Measurements from ENCODE around the gene PRELID1. TPM values are rescaled to one million over a fixed set of nuclear protein-coding genes. Genes with fewer than 3 reads are reported as not detected.

The PRELID1 gene
- polyA plus RNA-seq, 1 experiment = 135 TPM

DNA sequence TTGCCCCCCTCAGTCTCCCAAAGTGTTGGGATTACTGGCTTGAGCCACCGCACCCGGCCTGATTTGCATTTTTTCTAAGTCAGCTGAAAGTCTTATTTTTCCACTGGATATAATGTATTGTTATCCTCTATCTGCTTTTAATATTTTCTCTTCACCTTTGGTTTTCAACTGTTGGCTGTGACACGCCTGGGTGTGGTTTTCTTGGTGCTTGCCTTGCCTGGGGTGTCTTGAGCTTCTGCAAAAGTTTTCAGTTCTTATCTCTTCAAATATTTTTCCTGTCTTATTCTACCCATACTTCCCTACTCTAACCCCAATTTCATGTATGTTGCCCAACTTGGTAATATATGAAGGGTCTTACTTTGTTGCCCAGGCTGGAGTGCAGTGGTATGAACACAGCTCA is 12.4 kb downstream of the PRELID1 start:
- H3K27me3 ChIP-seq (ENCODE audit: control insufficient read depth, insufficient read depth, low read length) = no peaks in the 10 kb centered on the region
- no peak overlapping the region for H3K27ac ChIP-seq (ENCODE audit: low read depth, low read length)
- CTCF ChIA-PET = interaction anchor here (1.1 to 4.2 kb wide), 3 partner anchors 87 to 136 kb away, joined by 3 to 20 read pairs (median 4); partner anchors contain the start of gene PRR7
- POLR2A ChIA-PET = no interaction called here
- no peak for DNase-seq (ENCODE audit: low read depth, low spot score)
- no peak for TF ChIP-seq CTCF (IDR thresholded peaks at IDR 0.05; ENCODE audit: low read depth, low read length)
- H3K4me3 ChIP-seq (ENCODE audit: low read depth, low read length) = no peak overlapping the region
- H3K9me3 ChIP-seq (ENCODE audit: control insufficient read depth, insufficient read depth, low read length) = no peaks in the 10 kb centered on the region; the same call in 1 of the 2 replicates

DNA sequence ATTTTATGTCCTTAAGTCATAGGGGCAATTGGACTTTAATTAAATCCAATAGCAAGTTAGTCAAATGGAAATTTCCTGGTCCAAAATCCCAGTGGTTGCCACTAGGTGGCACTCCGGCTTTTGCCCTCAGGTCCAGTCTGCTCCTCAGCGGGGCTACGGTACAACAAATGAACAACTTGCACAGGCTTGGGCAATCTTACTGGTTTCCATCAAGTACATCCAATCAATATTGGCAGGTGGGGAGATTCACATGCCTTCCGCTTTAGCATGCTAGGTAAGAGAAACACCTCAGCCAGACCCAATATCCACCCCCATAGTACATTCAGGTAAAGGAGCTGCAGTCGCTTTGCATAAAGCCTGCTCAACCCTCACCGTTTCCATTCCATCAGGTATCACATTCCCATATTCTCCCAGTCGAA is 14.4 kb downstream of the PRELID1 start:
- DNase-seq (ENCODE audit: low read depth, low spot score) = peak; percentile 63
- POLR2A ChIA-PET = interaction anchor here (0.6 kb wide), 1 partner anchor 38 kb away, joined by 6 read pairs; no protein-coding TSS in a partner anchor
- Histone ChIP-seq H3K9me3 (ENCODE audit: control insufficient read depth, insufficient read depth, low read length) (no peaks in the 10 kb centered on the region), H3K27me3 (ENCODE audit: control insufficient read depth, insufficient read depth, low read length) (no peaks in the 10 kb centered on the region), H3K27ac (ENCODE audit: low read depth, low read length) (no peak overlapping the region), H3K4me3 (ENCODE audit: low read depth, low read length) (no peak overlapping the region)
- TF ChIP-seq CTCF (IDR thresholded peaks at IDR 0.05; ENCODE audit: low read depth, low read length) = peak; percentile 93
- CTCF ChIA-PET = interaction anchor here (0.7 to 4.2 kb wide), 25 partner anchors 8 to 204 kb away, joined by 3 to 20 read pairs (median 4); partner anchors contain the start of gene LMAN2

DNA sequence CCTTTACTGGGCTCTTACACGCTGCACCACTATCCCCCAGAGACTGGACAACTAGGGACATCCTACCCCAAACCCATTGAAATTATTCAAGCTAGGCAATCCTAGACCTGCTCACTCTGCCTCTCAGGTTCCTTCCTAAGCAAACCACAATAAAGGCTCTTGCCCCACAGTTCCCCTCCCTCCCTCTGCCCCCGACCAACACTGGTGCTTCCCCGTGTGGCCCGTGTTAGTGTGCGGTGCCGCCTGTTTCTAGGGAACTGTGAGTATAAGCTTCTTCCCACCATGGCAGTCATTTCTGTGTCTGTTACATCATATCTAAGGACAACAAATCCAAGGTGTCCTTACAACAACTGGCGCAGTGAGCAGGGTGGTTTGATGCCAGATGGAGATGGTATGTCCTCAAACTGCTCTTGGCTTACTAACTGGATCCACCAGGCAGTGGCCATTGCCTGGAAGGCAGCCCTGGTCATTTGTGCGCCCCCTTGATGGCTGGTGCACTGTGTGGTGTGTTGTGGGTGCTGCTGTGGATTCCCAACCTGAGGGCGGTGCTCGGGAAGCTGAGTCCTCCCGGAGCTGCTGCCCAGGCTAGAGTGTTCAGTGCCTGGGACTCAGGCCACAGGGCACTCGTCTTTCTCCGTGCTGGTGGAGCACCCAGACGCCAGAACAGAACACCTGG is 16.5 kb downstream of the PRELID1 start:
- ChIA-PET CTCF (interaction anchor here (1.2 to 1.5 kb wide), 3 partner anchors 10 to 137 kb away, joined by 5 to 6 read pairs (median 5); no protein-coding TSS in a partner anchor), POLR2A (no interaction called here)

DNA sequence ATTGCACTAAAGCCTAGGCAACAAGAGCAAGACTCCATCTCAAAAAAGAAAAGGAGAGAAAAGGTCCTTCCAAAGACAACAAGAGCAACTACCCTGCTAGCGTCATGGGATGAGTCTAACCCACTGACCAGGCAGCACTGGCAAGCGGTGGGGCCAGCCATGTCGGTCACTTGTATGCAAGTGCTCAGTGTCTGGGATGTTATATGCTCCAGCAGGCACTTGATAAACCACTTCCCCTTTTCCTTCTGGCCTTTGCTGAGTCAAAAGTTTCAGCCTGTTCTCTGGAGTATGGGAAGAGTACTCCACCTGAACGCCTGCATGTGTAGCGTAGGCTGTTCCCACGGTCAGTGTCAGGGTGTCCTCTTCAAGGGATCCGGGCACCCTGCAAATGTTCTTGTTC is 17.3 kb downstream of the PRELID1 start:
- ChIA-PET POLR2A (no interaction called here), CTCF (interaction anchor here (1.2 to 1.5 kb wide), 2 partner anchors 11 to 136 kb away, joined by 5 to 6 read pairs; no protein-coding TSS in a partner anchor)
- Histone ChIP-seq H3K9me3 (ENCODE audit: control insufficient read depth, insufficient read depth, low read length) (no peaks in the 10 kb centered on the region), H3K27ac (ENCODE audit: low read depth, low read length) (no peak overlapping the region), H3K27me3 (ENCODE audit: control insufficient read depth, insufficient read depth, low read length) (no peaks in the 10 kb centered on the region), H3K4me3 (ENCODE audit: low read depth, low read length) (no peak overlapping the region)
- TF ChIP-seq CTCF (IDR thresholded peaks at IDR 0.05; ENCODE audit: low read depth, low read length) = no peak
- no peak for DNase-seq (ENCODE audit: low read depth, low spot score)

More for the DNA sequence above, 16.5 kb downstream of the PRELID1 start:
- no peak for DNase-seq (ENCODE audit: low read depth, low spot score)
- H3K27me3 ChIP-seq (ENCODE audit: control insufficient read depth, insufficient read depth, low read length) = no peaks in the 10 kb centered on the region
- H3K27ac ChIP-seq (ENCODE audit: low read depth, low read length) = no peak overlapping the region
- no peak overlapping the region for H3K4me3 ChIP-seq (ENCODE audit: low read depth, low read length)
- TF ChIP-seq CTCF (IDR thresholded peaks at IDR 0.05; ENCODE audit: low read depth, low read length) = no peak
- no peaks in the 10 kb centered on the region for H3K9me3 ChIP-seq (ENCODE audit: control insufficient read depth, insufficient read depth, low read length)

GRCh38 chr5:177325868-177326381 is 22.3 kb downstream of the PRELID1 start:
- H3K9me3 ChIP-seq (ENCODE audit: control insufficient read depth, insufficient read depth, low read length) = peaks cover 3% of the 10 kb centered on the region; the same call in 1 of the 2 replicates
- POLR2A ChIA-PET = no interaction called here
- H3K4me3 ChIP-seq (ENCODE audit: low read depth, low read length) = no peak overlapping the region
- CTCF ChIA-PET = interaction anchor here (0.9 to 1.0 kb wide), 2 partner anchors 16 to 41 kb away, joined by 4 to 6 read pairs; no protein-coding TSS in a partner anchor
- no peak overlapping the region for H3K27ac ChIP-seq (ENCODE audit: low read depth, low read length)
- TF ChIP-seq CTCF (IDR thresholded peaks at IDR 0.05; ENCODE audit: low read depth, low read length) = no peak
- no peaks in the 10 kb centered on the region for H3K27me3 ChIP-seq (ENCODE audit: control insufficient read depth, insufficient read depth, low read length)
- no peak for DNase-seq (ENCODE audit: low read depth, low spot score)

Data from AG04450 (cell line).